CD14-positive monocyte (primary cell): ENCODE measurements around the gene TNIP3. TPM values are rescaled to one million over a fixed set of nuclear protein-coding genes. Genes with fewer than 3 reads are reported as not detected.

Source experiments
- DNase-seq, 3 donors: peaks; one replicate each; pipeline ENCODE4 v3.0.0-alpha.2; 2011 to 2022
- H2AFZ ChIP-seq: 2 replicates; pipeline ENCODE4 v1.6.0; 2012; ENCODE audit warnings: mild to moderate bottlenecking, low read depth, low read length, inconsistent platforms; ENCODE audit not compliant: insufficient read depth, poor library complexity, severe bottlenecking
- H3K27ac ChIP-seq, 2 donors: 1 replicate in 1 of 2; 2 replicates in 1 of 2; pipeline ENCODE4 v1.5.1; 2012 to 2013; ENCODE audit warnings: low read length in 2 of 2, control low read depth in 1 of 2, inconsistent platforms in 1 of 2, low read depth in 1 of 2, mild to moderate bottlenecking in 1 of 2
- H3K27me3 ChIP-seq, 2 donors: one replicate each; pipeline versions ENCODE4 v1.6.0 to v1.6.1; 2011 to 2013; ENCODE audit warnings: low read length in 2 of 2; ENCODE audit not compliant: control insufficient read depth in 2 of 2, insufficient read depth in 2 of 2
- H3K36me3 ChIP-seq, 2 donors: replicated peaks in 1 of 2; 1 replicate in 1 of 2; 2 replicates in 1 of 2; pipeline versions ENCODE4 v1.5.1 to v1.6.1; 2012 to 2013; ENCODE audit warnings: low read length in 2 of 2, control low read depth in 1 of 2, inconsistent platforms in 1 of 2, mild to moderate bottlenecking in 1 of 2; ENCODE audit not compliant: insufficient read depth in 2 of 2, control insufficient read depth in 1 of 2
- H3K4me1 ChIP-seq, 2 donors: 1 replicate in 1 of 2; 2 replicates in 1 of 2; pipeline versions ENCODE4 v1.5.1 to v1.6.1; 2012 to 2013; ENCODE audit warnings: low read length in 2 of 2, control low read depth in 1 of 2, inconsistent platforms in 1 of 2, mild to moderate bottlenecking in 1 of 2, moderate library complexity in 1 of 2; ENCODE audit not compliant: insufficient read depth in 2 of 2, control insufficient read depth in 1 of 2
- H3K4me2 ChIP-seq: replicated peaks from 2 replicates; pipeline ENCODE3; 2012; ENCODE audit warnings: low read length, moderate library complexity, mild to moderate bottlenecking; ENCODE audit not compliant: poor library complexity, severe bottlenecking; ENCODE audit errors: extremely low read depth
- H3K4me3 ChIP-seq, 3 experiments: fragments of 200-600 bp in 1 of 3; sonication (generic) in 1 of 3; replicated peaks in 1 of 3; 1 replicate in 2 of 3; 2 replicates in 1 of 3; pipeline ENCODE4 v1.5.1; 2011 to 2013; ENCODE audit warnings: low read length in 3 of 3, mild to moderate bottlenecking in 3 of 3, control low read depth in 2 of 3, low read depth in 2 of 3, inconsistent platforms in 1 of 3, moderate library complexity in 1 of 3
- H3K79me2 ChIP-seq: 2 replicates; pipeline ENCODE4 v1.6.0; 2012; ENCODE audit warnings: mild to moderate bottlenecking, control low read depth, inconsistent platforms, low read length, moderate library complexity; ENCODE audit not compliant: insufficient read depth
- H3K9ac ChIP-seq: 2 replicates; pipeline ENCODE4 v1.6.0; 2017; ENCODE audit warnings: low read length, mild to moderate bottlenecking; ENCODE audit not compliant: insufficient read depth, poor library complexity, severe bottlenecking
- H3K9me3 ChIP-seq, 2 donors: replicated peaks in 1 of 2; 1 replicate in 1 of 2; 2 replicates in 1 of 2; pipeline versions ENCODE4 v1.5.1 to v1.6.1; 2012 to 2013; ENCODE audit warnings: low read length in 2 of 2, control low read depth in 1 of 2; ENCODE audit not compliant: control insufficient read depth in 1 of 2, insufficient read depth in 1 of 2
- H4K20me1 ChIP-seq: 2 replicates; pipeline ENCODE4 v1.6.0; 2012; ENCODE audit warnings: mild to moderate bottlenecking, low read length, control low read depth, moderate library complexity; ENCODE audit not compliant: insufficient read depth
- H3K27ac Mint-ChIP-seq, 7 donors: one replicate each; pipeline ENCODE4 v1.8.0; 2020; ENCODE audit warnings: mild to moderate bottlenecking in 7 of 7, mixed read lengths in 7 of 7, moderate library complexity in 6 of 7, inconsistent platforms in 2 of 7
- H3K27me3 Mint-ChIP-seq, 3 donors: one replicate each; pipeline ENCODE4 v1.8.0; 2021 to 2022; ENCODE audit warnings: low read depth in 3 of 3, mild to moderate bottlenecking in 3 of 3, mixed read lengths in 3 of 3, moderate library complexity in 3 of 3, inconsistent platforms in 1 of 3
- H3K36me3 Mint-ChIP-seq, 2 donors: one replicate each; pipeline ENCODE4 v1.8.0; 2020; ENCODE audit warnings: mixed read lengths in 2 of 2, inconsistent platforms in 1 of 2, mild to moderate bottlenecking in 1 of 2
- H3K4me1 Mint-ChIP-seq: one replicate; pipeline ENCODE4 v1.8.0; 2020; ENCODE audit warnings: mild to moderate bottlenecking, mixed read lengths
- H3K4me3 Mint-ChIP-seq, 2 donors: one replicate each; pipeline ENCODE4 v1.8.0; 2020; ENCODE audit warnings: mild to moderate bottlenecking in 2 of 2, mixed read lengths in 2 of 2, moderate library complexity in 1 of 2
- H3K9me3 Mint-ChIP-seq, 7 donors: one replicate each; pipeline ENCODE4 v1.8.0; 2020 to 2022; ENCODE audit warnings: mixed read lengths in 7 of 7, mild to moderate bottlenecking in 6 of 7, moderate library complexity in 6 of 7, inconsistent platforms in 2 of 7
- CTCF ChIP-seq: fragments of 200-600 bp; IDR thresholded peaks from one replicate; pipeline ENCODE4 v1.8.0; 2022; ENCODE audit warnings: antibody characterized with exemption, mild to moderate bottlenecking
- WGBS: methylation state at CpG from one replicate; pipeline ENCODE4 v1.1.5; 2013; ENCODE audit warnings: missing lambda C conversion rate; ENCODE audit not compliant: insufficient coverage; 5-methylcytosine and 5-hydroxymethylcytosine counted together
- intact Hi-C, 2 donors: fragments of 100-400 bp; cut with micrococcal nuclease; formaldehyde crosslinking; loops; one replicate each; pipeline versions ENCODE4 v1.15.0 to v1.15.1; 2023
- polyA plus RNA-seq, 3 donors: library from polyadenylated mRNA; depleted of rRNA in 1 of 3; unstranded in 2 of 3; stranded (reverse) in 1 of 3; fragments of 300-500 nt in 2 of 3; fragments of >200 nt in 1 of 3; fragmentation: Illumina TruSeq in 2 of 3; gene quantifications; 1 replicate in 2 of 3; 2 replicates in 1 of 3; pipeline ENCODE4 v1.2.3, GENCODE V29; 2012 to 2021

Gene TNIP3
- polyA plus RNA-seq, 3 donors: 0.20 TPM; not detected in 2

DNA sequence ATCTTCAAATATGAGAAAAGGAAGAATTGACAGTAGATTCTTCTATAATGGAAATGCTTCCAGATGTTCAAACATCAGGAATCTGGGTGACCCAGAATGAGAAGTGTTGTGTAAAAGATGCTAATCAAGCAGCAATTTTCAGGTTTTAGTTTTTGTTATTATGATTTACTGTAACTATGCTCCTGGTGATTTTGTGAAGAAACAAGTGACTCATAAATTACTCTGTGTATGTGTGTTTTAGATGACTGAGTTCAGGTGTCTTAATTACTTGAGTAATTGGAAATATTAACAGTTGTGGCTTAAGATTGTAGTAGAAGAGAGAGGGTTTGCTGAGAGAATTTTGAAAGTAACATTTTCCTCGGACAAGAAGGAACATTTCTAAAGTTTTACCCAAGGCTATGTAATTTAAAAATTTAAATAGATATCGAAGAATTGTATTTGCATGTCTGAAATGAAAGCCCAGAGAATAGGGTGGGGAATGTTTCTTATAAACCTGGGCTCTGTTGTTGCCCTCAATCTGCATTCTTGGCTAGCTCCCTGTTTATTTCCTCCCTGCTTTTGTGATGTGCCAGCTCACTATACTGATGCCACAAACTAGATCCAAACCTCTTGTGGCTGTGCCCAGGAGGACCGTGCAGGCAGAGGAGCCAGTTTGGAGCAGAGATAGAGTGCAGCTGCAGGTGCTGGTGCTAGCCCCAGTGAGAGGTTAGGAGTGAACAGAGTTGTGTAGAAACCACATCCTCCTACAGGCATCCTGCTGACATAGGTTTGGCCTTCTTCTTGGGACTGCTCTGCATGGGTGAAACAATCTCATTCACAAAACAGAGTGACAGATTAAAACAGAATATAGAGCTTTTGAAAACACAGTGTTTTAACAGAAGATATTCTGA lies 25.4 kb upstream of the TNIP3 start:
- Histone ChIP-seq H3K4me2 (no peak overlapping the region), H3K27ac (no peak overlapping the region), H3K9ac (no peak overlapping the region), H3K36me3 (no peaks in the 10 kb centered on the region), H3K4me3 (no peak overlapping the region), H3K27me3 (no peaks in the 10 kb centered on the region), H3K9me3 (no peaks in the 10 kb centered on the region), H2AFZ (no peak overlapping the region), H4K20me1 (no peaks in the 10 kb centered on the region), H3K79me2 (no peaks in the 10 kb centered on the region), H3K4me1 (no peaks in the 10 kb centered on the region)
- H3K27me3 Mint-ChIP-seq: peaks cover 0 to 3% (median 0%) of the 10 kb centered on the region in 3 donors
- no peak for TF ChIP-seq CTCF
- no peaks in the 10 kb centered on the region for H3K9me3 Mint-ChIP-seq
- 100% methylated on average over 1 of the region's 3 CpGs for WGBS
- peaks cover 1% of the 10 kb centered on the region for H3K4me1 Mint-ChIP-seq
- H3K36me3 Mint-ChIP-seq: no peaks in the 10 kb centered on the region
- intact Hi-C loops: loop anchor here in 1 of 2 donors (5.0 to 10.0 kb wide), 2 partner anchors 65 to 118 kb away; no protein-coding TSS in a partner anchor
- no peak overlapping the region for H3K4me3 Mint-ChIP-seq
- no peak for DNase-seq
- H3K27ac Mint-ChIP-seq: peak overlapping the region in 1 of 7 donors; percentile 77

- no peaks in the 10 kb centered on the region for H3K36me3 Mint-ChIP-seq
- no peaks in the 10 kb centered on the region for H3K27me3 ChIP-seq
Observed at GRCh38 chr4:121187206-121187605, 23.1 kb upstream of the TNIP3 start.

More at GRCh38 chr4:121187206-121187605, 23.1 kb upstream of the TNIP3 start:
- H3K9ac ChIP-seq: no peak overlapping the region
- no peaks in the 10 kb centered on the region for H3K9me3 Mint-ChIP-seq
- no CpG with 5 or more reads among the region's 1 CpG for WGBS
- H3K36me3 ChIP-seq: no peaks in the 10 kb centered on the region
- no peak overlapping the region for H2AFZ ChIP-seq
- H3K27ac ChIP-seq: no peak overlapping the region
- H3K27me3 Mint-ChIP-seq: peaks cover 0 to 3% (median 0%) of the 10 kb centered on the region in 3 donors
- no peak overlapping the region for H3K27ac Mint-ChIP-seq
- intact Hi-C loops: no loop called here
- H3K4me3 ChIP-seq: no peak overlapping the region
- H3K4me3 Mint-ChIP-seq: no peak overlapping the region
- peaks cover 6 to 7% of the 10 kb centered on the region in 2 donors for H3K4me1 ChIP-seq
- no peaks in the 10 kb centered on the region for H3K79me2 ChIP-seq
- DNase-seq: no peak
- no peaks in the 10 kb centered on the region for H3K9me3 ChIP-seq
- H3K4me2 ChIP-seq: no peak overlapping the region
- no peaks in the 10 kb centered on the region for H4K20me1 ChIP-seq
- H3K4me1 Mint-ChIP-seq: peaks cover 7% of the 10 kb centered on the region
- no peak for TF ChIP-seq CTCF
